ENCODE results near the gene SLC38A1.
"Not testable (repeated sequence)": the region's sequence is repeated elsewhere in the genome, so short reads cannot be mapped to it uniquely, and the experiment has no call there.

Gene SLC38A1

DNA sequence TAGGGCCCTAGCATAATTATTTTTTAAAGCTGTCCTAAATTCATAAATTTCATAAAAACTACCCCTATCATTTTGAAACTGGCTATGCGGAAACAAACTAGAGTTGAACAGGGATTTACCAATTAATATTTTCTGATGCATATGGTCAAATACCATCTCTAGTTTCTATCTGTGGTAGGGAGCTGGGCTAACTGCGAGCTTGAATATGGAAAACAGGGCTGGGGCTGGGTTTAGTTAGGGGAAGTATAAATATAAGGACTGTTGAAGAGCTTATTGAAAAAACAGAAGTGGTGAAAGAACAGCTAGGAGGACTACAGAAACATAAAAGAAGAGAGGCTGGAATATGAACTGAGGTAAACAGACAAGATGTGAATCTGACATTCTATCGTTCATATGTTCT is 91.8 kb downstream of the SLC38A1 start:
- H3K4me3 ChIP-seq (ENCODE audit: low read depth in 1 of 5, low read length in 5 of 5) = no peak overlapping the region

DNA sequence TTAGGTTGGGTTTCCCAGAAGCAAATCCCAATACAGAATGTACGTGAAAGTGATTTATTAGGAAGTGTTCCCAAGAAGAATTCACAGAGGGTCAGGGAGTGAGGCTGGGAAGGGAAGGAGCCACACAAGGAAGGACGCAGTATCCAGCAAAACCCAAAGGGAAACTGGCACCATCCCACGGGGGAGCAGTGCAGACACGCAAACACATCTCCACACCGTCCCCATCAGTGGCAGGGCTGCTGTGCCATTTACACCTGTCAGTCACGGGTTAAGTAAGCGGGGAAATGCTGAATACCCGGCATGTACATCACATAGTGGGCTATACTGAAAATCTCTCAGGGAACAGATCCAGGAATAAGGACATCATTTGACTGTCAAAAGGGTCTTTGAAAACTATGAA is 93.9 kb downstream of the SLC38A1 start:
- no peak overlapping the region for H3K27ac ChIP-seq (ENCODE audit: low read depth, low read length)
- H3K36me3 ChIP-seq (ENCODE audit: control insufficient read depth in 5 of 5, insufficient read depth in 5 of 5, low read length in 5 of 5) = no peaks in the 10 kb centered on the region
- H3K4me3 ChIP-seq (ENCODE audit: low read depth in 1 of 5, low read length in 5 of 5) = no peak overlapping the region
- no peaks in the 10 kb centered on the region for H3K27me3 ChIP-seq (ENCODE audit: control insufficient read depth in 5 of 5, insufficient read depth in 4 of 5, low read length in 5 of 5)
- no peaks in the 10 kb centered on the region for H3K4me1 ChIP-seq (ENCODE audit: control insufficient read depth in 5 of 5, insufficient read depth in 5 of 5, low read length in 5 of 5)
- no peak overlapping the region for H3K9ac ChIP-seq (ENCODE audit: low read length in 5 of 5)
- H3K9me3 ChIP-seq (ENCODE audit: control insufficient read depth in 5 of 5, low read length in 5 of 5) = peaks cover 0 to 2% (median 0%) of the 10 kb centered on the region in 5 donors

More for the DNA sequence above, 91.8 kb downstream of the SLC38A1 start:
- Histone ChIP-seq H3K27me3 (ENCODE audit: control insufficient read depth in 5 of 5, insufficient read depth in 4 of 5, low read length in 5 of 5) (no peaks in the 10 kb centered on the region), H3K4me1 (ENCODE audit: control insufficient read depth in 5 of 5, insufficient read depth in 5 of 5, low read length in 5 of 5) (no peaks in the 10 kb centered on the region), H3K27ac (ENCODE audit: low read depth, low read length) (no peak overlapping the region), H3K36me3 (ENCODE audit: control insufficient read depth in 5 of 5, insufficient read depth in 5 of 5, low read length in 5 of 5) (no peaks in the 10 kb centered on the region), H3K9ac (ENCODE audit: low read length in 5 of 5) (no peak overlapping the region), H3K9me3 (ENCODE audit: control insufficient read depth in 5 of 5, low read length in 5 of 5) (no peaks in the 10 kb centered on the region)

DNA sequence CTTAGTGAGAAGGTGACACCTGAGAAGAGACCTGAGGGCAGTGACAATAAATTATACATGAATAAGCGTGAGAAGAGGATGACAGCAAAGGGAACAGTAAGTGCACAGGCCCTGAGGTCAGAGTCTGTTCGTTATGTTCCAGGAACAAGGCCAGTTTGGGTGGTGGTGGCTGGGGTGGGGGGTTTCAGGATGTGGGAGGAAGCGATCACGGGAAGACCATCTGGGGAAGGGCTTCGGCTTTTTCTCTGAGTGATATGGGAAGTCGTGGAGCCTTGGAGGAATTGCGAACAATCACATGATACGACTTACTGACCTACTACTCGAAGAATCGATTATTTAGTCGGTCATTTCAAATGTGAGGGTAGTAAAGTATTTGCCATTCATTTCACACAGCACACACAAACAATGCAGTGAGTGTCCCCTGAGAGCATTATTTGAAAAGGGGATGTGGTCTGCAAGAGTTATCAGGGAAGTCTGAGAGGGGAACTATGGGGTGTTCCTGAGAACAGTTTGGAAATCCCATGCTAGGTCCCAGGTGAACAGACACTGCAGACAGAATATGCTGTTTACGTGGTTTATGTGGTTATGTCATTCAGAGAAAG is 94.7 kb downstream of the SLC38A1 start:
- Histone ChIP-seq H3K9me3 (ENCODE audit: control insufficient read depth in 5 of 5, low read length in 5 of 5) (peaks cover 0 to 2% (median 0%) of the 10 kb centered on the region in 5 donors), H3K27me3 (ENCODE audit: control insufficient read depth in 5 of 5, insufficient read depth in 4 of 5, low read length in 5 of 5) (no peaks in the 10 kb centered on the region), H3K9ac (ENCODE audit: low read length in 5 of 5) (no peak overlapping the region), H3K4me1 (ENCODE audit: control insufficient read depth in 5 of 5, insufficient read depth in 5 of 5, low read length in 5 of 5) (no peaks in the 10 kb centered on the region), H3K4me3 (ENCODE audit: low read depth in 1 of 5, low read length in 5 of 5) (no peak overlapping the region), H3K27ac (ENCODE audit: low read depth, low read length) (no peak overlapping the region), H3K36me3 (ENCODE audit: control insufficient read depth in 5 of 5, insufficient read depth in 5 of 5, low read length in 5 of 5) (no peaks in the 10 kb centered on the region)

DNA sequence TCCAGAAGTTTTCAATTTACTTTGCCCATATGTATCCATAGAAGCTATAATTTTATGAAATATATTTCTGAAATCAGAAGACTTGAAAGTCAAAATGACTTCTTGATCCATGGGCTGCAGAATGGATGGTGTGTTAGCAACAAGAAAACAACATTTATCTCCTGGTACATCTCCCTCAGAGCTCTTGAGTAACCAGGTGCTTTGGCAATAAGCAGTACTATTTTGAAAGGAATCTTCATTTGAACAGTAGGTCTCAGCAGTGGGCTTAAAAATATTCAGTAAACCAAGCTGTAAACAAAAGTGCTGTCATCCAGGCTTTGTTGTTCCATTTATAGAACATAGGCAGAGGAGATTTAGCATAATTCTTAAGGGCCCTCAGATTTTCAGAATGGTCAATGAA is 100.4 kb downstream of the SLC38A1 start:
- Histone ChIP-seq H3K4me1 (ENCODE audit: control insufficient read depth in 5 of 5, insufficient read depth in 5 of 5, low read length in 5 of 5) (no peaks in the 10 kb centered on the region), H3K4me3 (ENCODE audit: low read depth in 1 of 5, low read length in 5 of 5) (no peak overlapping the region), H3K27me3 (ENCODE audit: control insufficient read depth in 5 of 5, insufficient read depth in 4 of 5, low read length in 5 of 5) (no peaks in the 10 kb centered on the region), H3K9me3 (ENCODE audit: control insufficient read depth in 5 of 5, low read length in 5 of 5) (peaks cover 0 to 2% (median 0%) of the 10 kb centered on the region in 5 donors), H3K9ac (ENCODE audit: low read length in 5 of 5) (no peak overlapping the region), H3K36me3 (ENCODE audit: control insufficient read depth in 5 of 5, insufficient read depth in 5 of 5, low read length in 5 of 5) (no peaks in the 10 kb centered on the region), H3K27ac (ENCODE audit: low read depth, low read length) (no peak overlapping the region)

DNA sequence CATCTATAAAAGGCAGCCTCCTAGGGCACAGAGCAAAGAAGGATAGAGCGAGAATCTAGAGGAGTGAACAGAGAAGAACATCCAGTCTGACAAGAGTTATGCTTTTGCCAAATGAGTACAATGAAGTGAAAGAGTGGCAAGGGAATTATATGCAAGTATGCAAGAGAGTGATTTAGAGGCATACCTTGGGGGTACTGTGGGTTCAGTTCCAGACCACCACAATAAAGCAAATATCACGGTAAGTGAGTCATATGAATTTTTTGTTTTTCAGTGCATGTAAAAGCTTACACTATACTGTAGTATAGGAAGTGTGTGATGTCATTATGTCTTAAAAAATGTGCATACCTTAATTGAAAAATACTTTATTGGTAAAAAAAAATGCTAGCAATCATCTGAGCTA is 101.4 kb downstream of the SLC38A1 start:
- no peak overlapping the region for H3K4me3 ChIP-seq (ENCODE audit: low read depth in 1 of 5, low read length in 5 of 5)
- H3K36me3 ChIP-seq (ENCODE audit: control insufficient read depth in 5 of 5, insufficient read depth in 5 of 5, low read length in 5 of 5) = no peaks in the 10 kb centered on the region
- H3K9me3 ChIP-seq (ENCODE audit: control insufficient read depth in 5 of 5, low read length in 5 of 5) = peaks cover 0 to 2% (median 0%) of the 10 kb centered on the region in 5 donors
- H3K27ac ChIP-seq (ENCODE audit: low read depth, low read length) = no peak overlapping the region
- no peaks in the 10 kb centered on the region for H3K4me1 ChIP-seq (ENCODE audit: control insufficient read depth in 5 of 5, insufficient read depth in 5 of 5, low read length in 5 of 5)
- H3K9ac ChIP-seq (ENCODE audit: low read length in 5 of 5) = no peak overlapping the region
- no peaks in the 10 kb centered on the region for H3K27me3 ChIP-seq (ENCODE audit: control insufficient read depth in 5 of 5, insufficient read depth in 4 of 5, low read length in 5 of 5)

DNA sequence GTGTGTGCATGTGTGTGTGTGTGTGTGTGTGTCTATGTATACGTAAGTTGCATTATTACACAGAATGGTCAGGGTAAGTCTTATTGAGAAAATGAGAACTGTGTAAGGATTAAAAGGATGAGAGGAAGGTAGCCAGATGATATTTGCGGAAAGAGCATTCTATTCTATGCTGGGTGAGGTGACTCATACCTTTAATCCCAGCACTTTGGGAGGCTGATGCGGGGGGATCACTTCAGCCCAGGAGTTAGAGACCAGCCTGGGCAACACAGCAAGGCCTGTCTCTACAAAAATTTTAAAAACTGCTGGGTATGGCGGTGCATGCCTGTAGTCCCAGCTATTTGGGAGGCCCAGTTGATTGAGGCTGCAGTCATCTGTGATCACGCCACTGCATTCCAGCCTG is 103.7 kb downstream of the SLC38A1 start:
- Histone ChIP-seq H3K27me3 (ENCODE audit: control insufficient read depth in 5 of 5, insufficient read depth in 4 of 5, low read length in 5 of 5) (no peaks in the 10 kb centered on the region), H3K27ac (ENCODE audit: low read depth, low read length) (no peak overlapping the region), H3K9ac (ENCODE audit: low read length in 5 of 5) (no peak overlapping the region), H3K9me3 (ENCODE audit: control insufficient read depth in 5 of 5, low read length in 5 of 5) (peaks cover 0 to 2% (median 0%) of the 10 kb centered on the region in 5 donors), H3K4me3 (ENCODE audit: low read depth in 1 of 5, low read length in 5 of 5) (no peak overlapping the region), H3K4me1 (ENCODE audit: control insufficient read depth in 5 of 5, insufficient read depth in 5 of 5, low read length in 5 of 5) (peaks cover 0 to 9% (median 2%) of the 10 kb centered on the region in 5 donors), H3K36me3 (ENCODE audit: control insufficient read depth in 5 of 5, insufficient read depth in 5 of 5, low read length in 5 of 5) (no peaks in the 10 kb centered on the region)

DNA sequence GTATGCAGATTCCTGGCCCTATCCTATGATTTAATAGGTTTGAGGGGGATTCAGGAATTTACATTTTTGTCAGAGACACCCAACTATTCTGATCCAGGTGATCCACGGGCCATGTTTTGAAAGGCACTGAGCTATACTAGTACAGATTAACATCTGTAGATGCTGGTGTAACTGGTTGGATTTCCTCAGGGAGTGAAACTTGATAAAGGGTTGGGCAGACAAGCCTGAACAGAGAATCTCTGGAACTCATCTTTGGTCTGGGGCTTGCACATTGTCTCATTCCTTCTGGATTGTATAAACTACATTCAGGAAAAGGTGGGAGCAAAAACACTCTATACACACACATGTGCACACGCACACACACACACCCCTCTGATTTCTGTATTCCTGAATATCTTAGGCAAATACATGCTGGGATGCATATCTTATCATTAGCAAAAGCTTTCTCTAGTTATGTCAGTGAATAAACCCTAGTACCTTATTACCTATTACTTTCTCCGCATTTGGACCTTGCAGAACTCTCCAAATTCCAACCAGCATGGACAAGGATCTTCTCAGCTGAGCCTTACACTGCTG is 104.6 kb downstream of the SLC38A1 start:
- H3K36me3 ChIP-seq (ENCODE audit: control insufficient read depth in 5 of 5, insufficient read depth in 5 of 5, low read length in 5 of 5) = no peaks in the 10 kb centered on the region
- no peak overlapping the region for H3K9ac ChIP-seq (ENCODE audit: low read length in 5 of 5)
- H3K9me3 ChIP-seq (ENCODE audit: control insufficient read depth in 5 of 5, low read length in 5 of 5) = no peaks in the 10 kb centered on the region
- H3K27me3 ChIP-seq (ENCODE audit: control insufficient read depth in 5 of 5, insufficient read depth in 4 of 5, low read length in 5 of 5) = no peaks in the 10 kb centered on the region
- no peak overlapping the region for H3K4me3 ChIP-seq (ENCODE audit: low read depth in 1 of 5, low read length in 5 of 5)
- no peak overlapping the region for H3K27ac ChIP-seq (ENCODE audit: low read depth, low read length)
- H3K4me1 ChIP-seq (ENCODE audit: control insufficient read depth in 5 of 5, insufficient read depth in 5 of 5, low read length in 5 of 5) = peaks cover 0 to 12% (median 4%) of the 10 kb centered on the region in 5 donors

DNA sequence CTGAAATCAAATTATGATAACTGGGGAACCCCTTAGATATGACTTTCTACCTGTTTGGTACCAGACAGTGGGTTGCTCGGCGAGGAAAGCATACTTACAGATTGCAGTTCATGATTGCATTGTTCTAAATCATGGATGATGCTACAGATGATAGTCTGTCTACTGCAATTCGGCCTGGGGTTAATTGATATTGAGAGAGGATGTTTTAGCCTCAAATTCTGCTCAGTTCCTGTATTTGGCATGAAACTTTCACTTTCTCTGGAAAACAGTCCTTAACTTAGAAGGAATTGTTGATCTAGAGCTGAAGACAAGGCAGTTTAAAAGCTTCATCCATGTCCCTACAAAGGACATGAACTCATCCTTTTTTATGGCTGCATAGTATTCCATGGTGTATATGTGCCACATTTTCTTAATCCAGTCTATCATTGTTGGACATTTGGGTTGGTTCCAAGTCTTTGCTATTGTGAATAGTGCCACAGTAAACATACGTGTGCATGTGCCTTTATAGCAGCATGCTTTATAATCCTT is 106.2 kb downstream of the SLC38A1 start:
- H3K9me3 ChIP-seq (ENCODE audit: control insufficient read depth in 5 of 5, low read length in 5 of 5); H3K27me3 ChIP-seq (ENCODE audit: control insufficient read depth in 5 of 5, insufficient read depth in 4 of 5, low read length in 5 of 5); H3K36me3 ChIP-seq (ENCODE audit: control insufficient read depth in 5 of 5, insufficient read depth in 5 of 5, low read length in 5 of 5); H3K27ac ChIP-seq (ENCODE audit: low read depth, low read length); H3K9ac ChIP-seq (ENCODE audit: low read length in 5 of 5); H3K4me3 ChIP-seq (ENCODE audit: low read depth in 1 of 5, low read length in 5 of 5): not testable (repeated sequence)
- peaks cover 0 to 22% (median 4%) of the 10 kb centered on the region in 5 donors for H3K4me1 ChIP-seq (ENCODE audit: control insufficient read depth in 5 of 5, insufficient read depth in 5 of 5, low read length in 5 of 5)

DNA sequence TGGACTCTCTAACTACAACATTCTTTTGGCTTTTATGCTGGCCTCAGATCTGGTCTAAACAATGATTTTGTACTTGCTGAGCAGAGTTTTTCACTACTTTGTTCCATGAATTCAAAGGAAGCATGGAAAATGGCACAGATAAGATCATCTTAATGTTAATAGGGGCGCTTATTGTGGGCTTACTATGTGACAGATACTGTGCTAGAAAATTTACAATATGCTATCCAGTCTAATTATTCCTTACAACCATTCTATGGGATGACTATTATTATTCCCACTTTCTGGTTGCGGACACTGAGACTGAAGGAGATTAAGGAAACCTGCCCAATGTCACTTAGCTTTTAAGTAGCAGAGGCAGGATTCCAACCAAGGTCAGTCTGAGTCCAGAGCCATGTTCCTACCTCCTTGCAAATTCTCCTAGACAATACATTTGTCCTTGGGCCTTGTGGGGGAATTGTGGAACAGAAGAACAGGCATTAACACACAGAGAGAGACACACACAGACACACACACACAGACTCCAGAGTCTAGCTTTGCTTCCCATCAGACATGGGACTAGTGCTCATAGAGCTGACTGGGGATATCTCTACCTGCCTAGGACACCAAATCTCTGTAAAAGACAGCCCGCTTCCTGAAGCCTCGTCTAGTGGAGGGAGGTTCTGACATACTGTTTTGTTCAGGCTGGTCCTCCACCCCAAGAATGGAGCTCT is 107.7 kb downstream of the SLC38A1 start:
- Histone ChIP-seq H3K4me1 (ENCODE audit: control insufficient read depth in 5 of 5, insufficient read depth in 5 of 5, low read length in 5 of 5) (peaks cover 0 to 24% (median 4%) of the 10 kb centered on the region in 5 donors), H3K27ac (ENCODE audit: low read depth, low read length) (no peak overlapping the region)

More for the DNA sequence above, 107.7 kb downstream of the SLC38A1 start:
- no peak overlapping the region for H3K4me3 ChIP-seq (ENCODE audit: low read depth in 1 of 5, low read length in 5 of 5)
- H3K9me3 ChIP-seq (ENCODE audit: control insufficient read depth in 5 of 5, low read length in 5 of 5) = peaks cover 0 to 2% (median 0%) of the 10 kb centered on the region in 5 donors
- no peaks in the 10 kb centered on the region for H3K36me3 ChIP-seq (ENCODE audit: control insufficient read depth in 5 of 5, insufficient read depth in 5 of 5, low read length in 5 of 5)
- H3K27me3 ChIP-seq (ENCODE audit: control insufficient read depth in 5 of 5, insufficient read depth in 4 of 5, low read length in 5 of 5) = no peaks in the 10 kb centered on the region
- no peak overlapping the region for H3K9ac ChIP-seq (ENCODE audit: low read length in 5 of 5)

Data from subcutaneous abdominal adipose tissue (tissue), 5 donors.